AG08395 (cell line): ENCODE measurements around the gene AMT.

Source experiments
- DNase-seq: peaks from one replicate; pipeline ENCODE4 v3.0.0; 2012; ENCODE audit warnings: mixed read lengths, low spot score

The AMT gene

DNA sequence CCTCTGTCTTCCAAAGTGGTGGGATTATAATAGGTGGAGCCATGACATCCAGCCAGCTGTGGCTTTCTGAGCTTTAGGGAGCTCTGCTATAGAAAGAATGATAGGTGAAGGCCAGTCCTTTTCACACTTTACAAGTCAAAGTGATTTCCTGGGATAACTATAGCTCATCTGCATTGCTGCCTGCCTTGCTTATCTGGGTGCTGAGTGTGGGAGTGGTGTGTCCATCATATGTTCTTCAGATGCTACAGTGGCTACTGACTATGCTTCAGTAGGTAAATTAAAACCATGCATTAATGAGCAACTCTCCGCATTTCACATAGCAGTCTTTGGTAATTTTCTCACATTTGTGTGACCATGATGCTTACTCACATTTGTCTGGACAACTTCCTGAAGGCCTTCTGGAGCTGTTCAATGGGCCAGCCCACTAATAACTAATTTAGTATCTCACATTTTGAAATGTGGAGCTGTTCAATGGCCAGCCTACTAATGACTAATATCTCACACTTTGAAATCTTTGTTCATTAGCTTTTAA is 33.9 kb downstream of the AMT start:
- peak; percentile 3 for DNase-seq

DNA sequence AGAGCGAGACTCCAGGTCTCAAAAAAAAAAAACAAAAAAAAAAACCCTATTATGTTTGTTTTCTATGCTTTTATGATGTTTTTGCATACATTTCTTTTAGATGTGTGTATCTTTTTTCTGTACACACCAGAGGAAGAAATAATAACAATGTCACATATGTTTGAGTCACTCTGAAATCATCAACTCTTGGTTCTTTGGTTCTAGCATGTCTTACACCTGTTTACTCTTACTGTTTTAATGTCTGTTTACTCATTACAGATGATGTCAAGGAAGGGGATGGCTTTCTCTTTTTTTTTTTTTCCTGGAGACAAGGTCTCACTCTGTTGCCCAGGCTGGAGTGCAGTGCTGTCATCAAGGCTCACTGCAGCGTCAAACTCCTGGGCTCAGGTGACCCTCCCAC is 34.6 kb downstream of the AMT start:
- DNase-seq, result peak; percentile 6

- no peak for DNase-seq
Measured at GRCh38 chr3:49386056-49386756, 36.1 kb downstream of the AMT start.

- DNase-seq, result no peak
Measured at GRCh38 chr3:49385617-49386016, 36.7 kb downstream of the AMT start.

- no peak for DNase-seq
Measured at GRCh38 chr3:49383387-49383786, 38.9 kb downstream of the AMT start.

GRCh38 chr3:49378249-49378895 is 43.9 kb downstream of the AMT start:
- peak; percentile 47 for DNase-seq

- DNase-seq, result no peak
Measured at GRCh38 chr3:49377483-49377882, 44.8 kb downstream of the AMT start.

- no peak for DNase-seq
Measured at GRCh38 chr3:49371946-49372345, 50.3 kb downstream of the AMT start.

DNA sequence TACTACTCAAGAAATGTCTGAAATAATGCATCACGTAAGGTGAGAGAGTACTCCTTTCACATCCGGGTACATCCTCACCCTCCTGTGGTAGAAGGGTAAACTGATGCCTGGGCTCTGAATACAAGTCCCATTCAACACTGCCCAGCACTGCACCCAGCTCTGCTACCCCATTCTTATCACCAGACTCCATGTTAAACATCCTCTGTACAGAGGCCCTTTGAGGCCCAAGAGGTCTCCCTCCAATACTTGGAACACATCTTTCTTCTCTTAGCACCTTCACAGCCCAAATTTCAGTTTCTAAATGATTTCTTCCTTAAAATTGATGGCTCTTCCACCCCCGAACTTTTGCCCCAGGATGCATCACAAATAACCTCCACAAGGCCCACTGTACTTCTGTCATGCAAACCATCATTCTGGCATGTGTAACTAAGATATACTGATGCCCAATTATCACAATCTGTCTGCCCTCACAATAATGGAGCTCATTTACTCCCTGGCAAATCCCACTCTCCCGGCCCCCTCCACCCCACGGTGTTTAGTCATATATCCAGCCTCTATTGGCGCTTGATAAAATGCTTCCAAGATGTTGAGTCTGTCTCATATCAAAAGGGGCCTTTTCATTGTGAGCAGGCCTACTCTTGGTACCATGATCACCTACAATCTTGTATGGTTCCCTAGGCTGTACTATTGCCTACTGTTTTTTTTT is 51.5 kb downstream of the AMT start:
- no peak for DNase-seq
